Neural cell (in vitro differentiated cells): Measurements from ENCODE around the gene FOXA1. TPM values are rescaled to one million over a fixed set of nuclear protein-coding genes. Genes with fewer than 3 reads are reported as not detected.

Source experiments
- H2AFZ ChIP-seq: fragments of 200-600, 300-800 bp; sonication (generic), shearing (Covaris generic); 2 replicates; pipeline ENCODE4 v1.6.0; 2014; ENCODE audit warnings: low read depth, mild to moderate bottlenecking, antibody characterized with exemption, low read length, moderate library complexity
- H3F3A ChIP-seq: fragments of 200-600 bp; shearing (Covaris generic); 2 replicates; pipeline ENCODE4 v1.6.1; 2016; ENCODE audit warnings: mild to moderate bottlenecking, moderate library complexity, mixed read lengths, antibody characterized with exemption, low read length; ENCODE audit not compliant: insufficient read depth, poor library complexity, severe bottlenecking
- H3K27ac ChIP-seq: fragments of 200-600, 300-800 bp; sonication (generic), shearing (Covaris generic); 2 replicates; pipeline ENCODE4 v1.5.1; 2014; ENCODE audit warnings: mild to moderate bottlenecking, low read length, moderate library complexity
- H3K27me3 ChIP-seq: fragments of 300-800, 200-600 bp; sonication (generic), shearing (Covaris generic); 2 replicates; pipeline ENCODE4 v1.6.0; 2014; ENCODE audit warnings: mild to moderate bottlenecking, low read depth, low read length, moderate library complexity; ENCODE audit not compliant: insufficient read depth
- H3K36me3 ChIP-seq: fragments of 300-800, 200-600 bp; sonication (generic), shearing (Covaris generic); 2 replicates; pipeline ENCODE4 v1.5.1; 2014; ENCODE audit warnings: mild to moderate bottlenecking, antibody characterized with exemption, low read length, moderate library complexity; ENCODE audit not compliant: insufficient read depth
- H3K4me2 ChIP-seq: fragments of 300-800, 200-600 bp; sonication (generic), shearing (Covaris generic); 2 replicates; pipeline ENCODE4 v1.6.0; 2014; ENCODE audit warnings: mild to moderate bottlenecking, low read length
- H3K4me3 ChIP-seq: fragments of 300-800, 200-600 bp; sonication (generic), shearing (Covaris generic); 2 replicates; pipeline ENCODE4 v1.5.1; 2014; ENCODE audit warnings: mild to moderate bottlenecking, low read length, moderate library complexity
- H3K79me2 ChIP-seq: fragments of 200-600 bp; shearing (Covaris generic); replicated peaks from 2 replicates; pipeline ENCODE4 v1.6.0; 2014; ENCODE audit warnings: mild to moderate bottlenecking, low read length, moderate library complexity; ENCODE audit not compliant: insufficient read depth
- H3K9ac ChIP-seq: fragments of 300-800, 200-600 bp; sonication (generic), shearing (Covaris generic); 2 replicates; pipeline ENCODE4 v1.6.1; 2016; ENCODE audit warnings: mild to moderate bottlenecking, low read length, mixed read lengths
- H3K9me2 ChIP-seq: fragments of 200-600 bp; shearing (Covaris generic); 2 replicates; pipeline ENCODE4 v1.6.1; 2016; ENCODE audit warnings: mild to moderate bottlenecking, low read length, mixed read lengths; ENCODE audit not compliant: insufficient read depth
- H3K9me3 ChIP-seq: fragments of 200-600, 300-800 bp; sonication (generic), shearing (Covaris generic); 2 replicates; pipeline ENCODE4 v1.6.1; 2016; ENCODE audit warnings: mild to moderate bottlenecking, mixed run types, low read length, moderate library complexity, mixed read lengths
- H4K20me1 ChIP-seq: fragments of 200-600 bp; shearing (Covaris generic); 2 replicates; pipeline ENCODE4 v1.6.1; 2016; ENCODE audit warnings: mild to moderate bottlenecking, mixed run types; ENCODE audit not compliant: insufficient read depth
- CTCF ChIP-seq: fragments of 450-650 bp; IDR thresholded peaks from 2 replicates; pipeline ENCODE4 v1.5.1; 2014; ENCODE audit warnings: antibody characterized with exemption, mild to moderate bottlenecking, moderate library complexity; ENCODE audit not compliant: poor library complexity, severe bottlenecking
- EP300 ChIP-seq: fragments of 450-650 bp; conservative IDR thresholded peaks from 2 replicates; pipeline ENCODE4 v1.6.1; 2014; ENCODE audit warnings: antibody characterized with exemption, mild to moderate bottlenecking, moderate library complexity; ENCODE audit not compliant: poor library complexity, severe bottlenecking
- EZH2 ChIP-seq: fragments of 200-600, 300-800 bp; shearing (Covaris generic), sonication (generic); IDR thresholded peaks from 2 replicates; pipeline ENCODE4 v1.6.1; 2014; ENCODE audit warnings: antibody characterized with exemption, low read length, borderline replicate concordance, mild to moderate bottlenecking; ENCODE audit not compliant: insufficient read depth, poor library complexity, severe bottlenecking
- MXI1 ChIP-seq: fragments of 450-650 bp; conservative IDR thresholded peaks from 2 replicates; pipeline ENCODE4 v1.6.1; 2014; ENCODE audit warnings: antibody characterized with exemption, mild to moderate bottlenecking; ENCODE audit not compliant: poor library complexity, severe bottlenecking
- POLR2AphosphoS5 ChIP-seq: IDR thresholded peaks from 2 replicates; pipeline ENCODE4 v1.6.1; 2012
- RAD21 ChIP-seq: fragments of 450-650 bp; conservative IDR thresholded peaks from 2 replicates; pipeline ENCODE4 v1.6.1; 2014; ENCODE audit warnings: antibody characterized with exemption, mild to moderate bottlenecking, moderate library complexity
- SMC3 ChIP-seq: fragments of 450-650 bp; conservative IDR thresholded peaks from 2 replicates; pipeline ENCODE4 v1.6.1; 2014; ENCODE audit warnings: antibody characterized with exemption, mild to moderate bottlenecking, moderate library complexity; ENCODE audit not compliant: poor library complexity
- TAF1 ChIP-seq: IDR thresholded peaks from 2 replicates; pipeline ENCODE4 v1.6.1; 2012; ENCODE audit warnings: low read depth
- polyA plus RNA-seq: library from polyadenylated mRNA; depleted of rRNA; stranded (reverse); fragments of >200 nt; gene quantifications from 2 replicates; pipeline ENCODE4 v1.2.3, GENCODE V29; 2014

FOXA1 gene
- polyA plus RNA-seq, 1 donor from 2014 or later, result not detected

GRCh38 chr14:37545174-37545573, 49.9 kb downstream of the FOXA1 start:
- no peak overlapping the region for H3K4me2 ChIP-seq
- H3K9me2 ChIP-seq, result no peaks in the 10 kb centered on the region
- no peaks in the 10 kb centered on the region for H4K20me1 ChIP-seq
- no peak overlapping the region for H3K4me3 ChIP-seq
- H3K36me3 ChIP-seq, result no peaks in the 10 kb centered on the region
- H3K9ac ChIP-seq, result no peak overlapping the region
- TF ChIP-seq MXI1 (no peak), EP300 (no peak), RAD21 (no peak), TAF1 (no peak), SMC3 (no peak)
- no peaks in the 10 kb centered on the region for H3K79me2 ChIP-seq
- H3K9me3 ChIP-seq, result no peaks in the 10 kb centered on the region
- no peaks in the 10 kb centered on the region for H3K27me3 ChIP-seq
- H2AFZ ChIP-seq, result no peak overlapping the region
- no peaks in the 10 kb centered on the region for H3F3A ChIP-seq
- H3K27ac ChIP-seq, result no peak overlapping the region

GRCh38 chr14:37544407-37544806, 50.6 kb downstream of the FOXA1 start:
- no peaks in the 10 kb centered on the region for H3K9me3 ChIP-seq
- no peak overlapping the region for H3K27ac ChIP-seq
- H4K20me1 ChIP-seq, result no peaks in the 10 kb centered on the region
- H3K4me2 ChIP-seq, result no peak overlapping the region
- no peak overlapping the region for H2AFZ ChIP-seq
- TF ChIP-seq EZH2 (no peak), POLR2AphosphoS5 (no peak), TAF1 (no peak), SMC3 (no peak), CTCF (no peak), MXI1 (no peak), EP300 (no peak)
- H3K27me3 ChIP-seq, result no peaks in the 10 kb centered on the region
- H3K4me3 ChIP-seq, result no peak overlapping the region
- no peaks in the 10 kb centered on the region for H3K79me2 ChIP-seq
- H3K9me2 ChIP-seq, result no peaks in the 10 kb centered on the region
- H3K36me3 ChIP-seq, result no peaks in the 10 kb centered on the region
- no peak overlapping the region for H3K9ac ChIP-seq
- H3F3A ChIP-seq, result no peaks in the 10 kb centered on the region

GRCh38 chr14:37539992-37540391, 55.1 kb downstream of the FOXA1 start:
- no peaks in the 10 kb centered on the region for H3K9me2 ChIP-seq
- H3K27me3 ChIP-seq, result no peaks in the 10 kb centered on the region
- TF ChIP-seq EZH2 (no peak), TAF1 (no peak), RAD21 (no peak)
- no peaks in the 10 kb centered on the region for H3K36me3 ChIP-seq
- no peaks in the 10 kb centered on the region for H4K20me1 ChIP-seq
- H3K79me2 ChIP-seq, result no peaks in the 10 kb centered on the region
- no peak overlapping the region for H3K4me3 ChIP-seq
- no peak overlapping the region for H3K4me2 ChIP-seq
- no peak overlapping the region for H2AFZ ChIP-seq
- no peak overlapping the region for H3K27ac ChIP-seq
- no peaks in the 10 kb centered on the region for H3K9me3 ChIP-seq
- no peak overlapping the region for H3K9ac ChIP-seq
- H3F3A ChIP-seq, result no peaks in the 10 kb centered on the region

Other genes starting within 250 kb of the FOXA1 start
- gene TTC6, start 380 bp upstream of the FOXA1 start, polyA plus RNA-seq, result 0.10 TPM in 1 of 2 replicates, not detected in the other